ENCODE data around the gene NR2F1. TPM values are rescaled to one million over a fixed set of nuclear protein-coding genes. Genes with fewer than 3 reads are reported as not detected.

NR2F1 gene
- total RNA-seq, 1 experiment from 2014 or later = 18.2 TPM

- no peak overlapping the region for H3K4me3 ChIP-seq
- H3K4me1 ChIP-seq = no peaks in the 10 kb centered on the region
- H3K27me3 ChIP-seq = no peaks in the 10 kb centered on the region
- no peak overlapping the region for H3K27ac ChIP-seq
- 0 out of 2 replicates have a peak, but pooled peaks cover 4% of the 10 kb centered on the region for H3K36me3 ChIP-seq
- no peaks in the 10 kb centered on the region for H3K9me3 ChIP-seq (replicated peaks)
- no peak for DNase-seq
Observed at GRCh38 chr5:93573354-93574351, 9.4 kb upstream of the NR2F1 start.

GRCh38 chr5:93574491-93575305, 8.3 kb upstream of the NR2F1 start:
- Histone ChIP-seq H3K4me1 (no peaks in the 10 kb centered on the region), H3K9me3 (replicated peaks) (no peaks in the 10 kb centered on the region), H3K27me3 (no peaks in the 10 kb centered on the region), H3K27ac (no peak overlapping the region), H3K36me3 (no peaks in the 10 kb centered on the region), H3K4me3 (no peak overlapping the region)
- DNase-seq = no peak

GRCh38 chr5:93575461-93576414, 7.3 kb upstream of the NR2F1 start:
- Histone ChIP-seq H3K27ac (no peak overlapping the region), H3K9me3 (replicated peaks) (no peaks in the 10 kb centered on the region), H3K4me3 (no peak overlapping the region), H3K36me3 (no peaks in the 10 kb centered on the region), H3K27me3 (no peaks in the 10 kb centered on the region), H3K4me1 (no peaks in the 10 kb centered on the region)
- DNase-seq = no peak

- Histone ChIP-seq H3K9me3 (replicated peaks) (no peaks in the 10 kb centered on the region), H3K27me3 (no peaks in the 10 kb centered on the region), H3K36me3 (no peaks in the 10 kb centered on the region), H3K4me1 (no peaks in the 10 kb centered on the region), H3K4me3 (no peak overlapping the region), H3K27ac (no peak overlapping the region)
- no peak for DNase-seq
Observed at GRCh38 chr5:93576994-93577853, 5.8 kb upstream of the NR2F1 start.

- H3K36me3 ChIP-seq = no peaks in the 10 kb centered on the region
- no peak overlapping the region for H3K4me3 ChIP-seq
Observed at GRCh38 chr5:93577854-93578812, 4.9 kb upstream of the NR2F1 start.

GRCh38 chr5:93578813-93579691, 4.0 kb upstream of the NR2F1 start:
- Histone ChIP-seq H3K27ac (no peak overlapping the region), H3K4me3 (peak overlapping the region; percentile 65), H3K27me3 (no peaks in the 10 kb centered on the region), H3K9me3 (replicated peaks) (no peaks in the 10 kb centered on the region), H3K36me3 (no peaks in the 10 kb centered on the region), H3K4me1 (no peaks in the 10 kb centered on the region)
- DNase-seq = peak in 1 of 2 experiments; percentile 13

More at GRCh38 chr5:93577854-93578812, 4.9 kb upstream of the NR2F1 start:
- no peaks in the 10 kb centered on the region for H3K4me1 ChIP-seq
- H3K27ac ChIP-seq = no peak overlapping the region
- H3K9me3 ChIP-seq (replicated peaks) = no peaks in the 10 kb centered on the region
- no peak for DNase-seq
- H3K27me3 ChIP-seq = no peaks in the 10 kb centered on the region

GRCh38 chr5:93579692-93580062, 3.3 kb upstream of the NR2F1 start:
- Histone ChIP-seq H3K4me1 (no peaks in the 10 kb centered on the region), H3K27ac (peak overlapping the region; percentile 65), H3K36me3 (no peaks in the 10 kb centered on the region), H3K9me3 (replicated peaks) (no peaks in the 10 kb centered on the region), H3K4me3 (peak overlapping the region; percentile 65), H3K27me3 (no peaks in the 10 kb centered on the region)
- DNase-seq = peak in 1 of 2 experiments; percentile 46

- H3K27me3 ChIP-seq = no peaks in the 10 kb centered on the region
- peak overlapping the region; percentile 65 for H3K27ac ChIP-seq
- DNase-seq = peak; percentile 60 to 71
- H3K4me1 ChIP-seq = no peaks in the 10 kb centered on the region
- H3K4me3 ChIP-seq = peak overlapping the region; percentile 65
- H3K36me3 ChIP-seq = no peaks in the 10 kb centered on the region
- no peaks in the 10 kb centered on the region for H3K9me3 ChIP-seq (replicated peaks)
Observed at GRCh38 chr5:93580063-93580926, 2.7 kb upstream of the NR2F1 start.

GRCh38 chr5:93580927-93581445, 2.0 kb upstream of the NR2F1 start, which contains the start of gene NR2F1-AS1:
TSS of gene NR2F1-AS1 (minus strand) at chr5:93581219.
- Histone ChIP-seq H3K36me3 (no peaks in the 10 kb centered on the region), H3K4me3 (peak within 1 kb of the TSS; percentile 65), H3K27ac (peak within 1 kb of the TSS; percentile 65), H3K4me1 (no peaks in the 10 kb centered on the region), H3K27me3 (no peaks in the 10 kb centered on the region), H3K9me3 (replicated peaks) (no peaks in the 10 kb centered on the region)
- peak in 1 of 2 experiments; percentile 49 for DNase-seq

- Histone ChIP-seq H3K4me3 (peak overlapping the region; percentile 65), H3K9me3 (replicated peaks) (no peaks in the 10 kb centered on the region), H3K4me1 (no peaks in the 10 kb centered on the region), H3K27ac (peak overlapping the region; percentile 65), H3K36me3 (no peaks in the 10 kb centered on the region), H3K27me3 (no peaks in the 10 kb centered on the region)
- no peak for DNase-seq
Observed at GRCh38 chr5:93582167-93582462, 907 bp upstream of the NR2F1 start.

GRCh38 chr5:93583439-93583767, 381 bp downstream of the NR2F1 start:
- Histone ChIP-seq H3K36me3 (no peaks in the 10 kb centered on the region; the same call in 1 of the 2 replicates), H3K4me1 (no peaks in the 10 kb centered on the region), H3K9me3 (replicated peaks) (no peaks in the 10 kb centered on the region), H3K27ac (peak overlapping the region; percentile 65; the same call in 1 of the 2 replicates), H3K4me3 (peak overlapping the region; percentile 65), H3K27me3 (no peaks in the 10 kb centered on the region)
- no peak for DNase-seq
